Measurements from ENCODE around the gene ZNF714.

DNA sequence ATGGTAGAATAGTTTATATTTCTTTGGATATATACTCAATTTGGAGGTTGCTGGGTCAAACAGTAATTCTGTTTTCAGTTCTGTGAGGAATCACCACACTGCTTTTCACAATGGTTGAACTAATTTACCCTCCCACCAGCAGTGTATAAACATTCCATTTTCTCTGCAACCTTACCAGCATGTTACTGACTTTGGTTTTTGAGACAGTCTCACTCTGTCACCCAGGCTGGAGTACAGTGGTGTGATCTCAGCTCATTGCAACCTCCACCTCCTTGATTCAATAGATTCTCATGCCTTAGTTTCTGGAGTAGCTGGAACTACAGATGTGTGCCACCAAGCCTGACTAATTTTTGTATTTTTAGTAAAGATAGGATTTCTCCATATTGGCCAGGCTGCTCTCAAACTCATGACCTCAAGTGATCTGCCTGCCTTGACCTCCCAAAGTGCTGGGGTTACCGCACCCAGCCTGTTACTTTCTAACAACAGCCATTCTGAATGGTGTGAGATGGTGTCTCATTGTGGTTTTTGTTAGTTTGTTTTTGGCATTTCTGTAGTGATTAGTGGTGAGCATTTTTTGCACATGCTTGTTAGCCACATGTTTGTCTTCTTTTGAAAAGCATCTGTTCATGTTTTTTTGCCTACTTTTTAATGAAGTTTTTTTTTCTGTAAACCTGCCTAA is 12.5 kb downstream of the ZNF714 start:
- TF ChIP-seq CTCF (IDR thresholded peaks at IDR 0.05; ENCODE audit: insufficient read depth, low read length): no peak
- TF ChIP-seq POLR2AphosphoS5 (IDR thresholded peaks at IDR 0.05; ENCODE audit: low read depth): no peak
- TF ChIP-seq REST (IDR thresholded peaks at IDR 0.05; ENCODE audit: insufficient replicate concordance, low read depth): no peak
